ENCODE results near the gene KIF25.

KIF25 gene

GRCh38 chr6:168030908-168031307 lies 33.4 kb downstream of the KIF25 start:
- TF ChIP-seq CREB1 (IDR thresholded peaks at IDR 0.05; ENCODE audit: low read depth) (no peak), EP300 (IDR thresholded peaks at IDR 0.05; ENCODE audit: borderline replicate concordance) (no peak), EGR1 (IDR thresholded peaks at IDR 0.05) (no peak), CEBPB (IDR thresholded peaks at IDR 0.05) (no peak), NFIC (IDR thresholded peaks at IDR 0.05) (no peak)

- no peak for TF ChIP-seq NFIC (IDR thresholded peaks at IDR 0.05)
- no peak for TF ChIP-seq USF1 (IDR thresholded peaks at IDR 0.05)
- no peak for TF ChIP-seq CEBPB (IDR thresholded peaks at IDR 0.05)
- no peak for TF ChIP-seq ZBTB7A (IDR thresholded peaks at IDR 0.05; ENCODE audit: low read depth)
- no peak for TF ChIP-seq TEAD4 (IDR thresholded peaks at IDR 0.05)
- no peak for TF ChIP-seq EGR1 (IDR thresholded peaks at IDR 0.05)
- no peak for TF ChIP-seq RAD21 (IDR thresholded peaks at IDR 0.05; ENCODE audit: low read depth)
- TF ChIP-seq FOXM1 (IDR thresholded peaks at IDR 0.05; ENCODE audit: borderline replicate concordance, low read depth): no peak
- TF ChIP-seq CREB1 (IDR thresholded peaks at IDR 0.05; ENCODE audit: low read depth): no peak
- TF ChIP-seq TAF1 (IDR thresholded peaks at IDR 0.05; ENCODE audit: low read depth): no peak
- no peak for TF ChIP-seq YY1 (IDR thresholded peaks at IDR 0.05; ENCODE audit: low read depth)
- TF ChIP-seq, protein P1, sequence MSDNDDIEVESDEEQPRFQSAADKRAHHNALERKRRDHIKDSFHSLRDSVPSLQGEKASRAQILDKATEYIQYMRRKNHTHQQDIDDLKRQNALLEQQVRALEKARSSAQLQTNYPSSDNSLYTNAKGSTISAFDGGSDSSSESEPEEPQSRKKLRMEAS (IDR thresholded peaks at IDR 0.05): no peak
- TF ChIP-seq TCF12 (IDR thresholded peaks at IDR 0.05; ENCODE audit: low read depth): no peak
- TF ChIP-seq EP300 (IDR thresholded peaks at IDR 0.05; ENCODE audit: borderline replicate concordance): no peak
- no peak for TF ChIP-seq REST (IDR thresholded peaks at IDR 0.05; ENCODE audit: low read depth)
Measured at GRCh38 chr6:168031411-168031971, 34.0 kb downstream of the KIF25 start.

- no peak for TF ChIP-seq NFIC (IDR thresholded peaks at IDR 0.05)
- no peak for TF ChIP-seq RAD21 (IDR thresholded peaks at IDR 0.05; ENCODE audit: low read depth)
- TF ChIP-seq ZBTB7A (IDR thresholded peaks at IDR 0.05; ENCODE audit: low read depth): no peak
- TF ChIP-seq REST (IDR thresholded peaks at IDR 0.05; ENCODE audit: low read depth): no peak
- TF ChIP-seq, protein P1 (IDR thresholded peaks at IDR 0.05): no peak
- TF ChIP-seq TAF1 (IDR thresholded peaks at IDR 0.05; ENCODE audit: low read depth): no peak
- TF ChIP-seq FOXM1 (IDR thresholded peaks at IDR 0.05; ENCODE audit: borderline replicate concordance, low read depth): no peak
- no peak for TF ChIP-seq USF1 (IDR thresholded peaks at IDR 0.05)
- no peak for TF ChIP-seq TCF12 (IDR thresholded peaks at IDR 0.05; ENCODE audit: low read depth)
- TF ChIP-seq YY1 (IDR thresholded peaks at IDR 0.05; ENCODE audit: low read depth): no peak
- no peak for TF ChIP-seq TEAD4 (IDR thresholded peaks at IDR 0.05)
- TF ChIP-seq EP300 (IDR thresholded peaks at IDR 0.05; ENCODE audit: borderline replicate concordance): no peak
- TF ChIP-seq CEBPB (IDR thresholded peaks at IDR 0.05): no peak
- TF ChIP-seq EGR1 (IDR thresholded peaks at IDR 0.05): no peak
- no peak for TF ChIP-seq CREB1 (IDR thresholded peaks at IDR 0.05; ENCODE audit: low read depth)
Measured at GRCh38 chr6:168032005-168032760, 34.7 kb downstream of the KIF25 start.

DNA sequence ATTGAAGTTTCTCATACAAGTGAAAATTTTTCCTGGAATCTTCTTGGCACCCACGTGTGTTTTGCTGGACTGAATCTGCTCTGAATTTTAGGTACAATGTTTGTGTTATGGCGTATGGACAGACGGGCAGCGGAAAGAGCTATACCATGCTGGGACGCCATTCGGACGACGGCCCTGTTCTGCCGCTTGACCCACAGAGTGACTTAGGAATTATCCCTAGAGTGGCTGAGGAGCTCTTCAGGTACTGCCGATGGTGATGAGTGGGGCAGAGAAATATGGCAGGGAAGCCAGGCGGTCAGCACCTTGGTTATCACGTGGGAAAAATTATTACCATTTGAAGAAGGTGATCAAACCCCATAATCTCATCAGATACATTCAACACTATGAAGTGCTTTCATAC lies 36.3 kb downstream of the KIF25 start:
- TF ChIP-seq REST (IDR thresholded peaks at IDR 0.05; ENCODE audit: low read depth): no peak
- TF ChIP-seq NFIC (IDR thresholded peaks at IDR 0.05): no peak
- TF ChIP-seq ZBTB7A (IDR thresholded peaks at IDR 0.05; ENCODE audit: low read depth): no peak
- no peak for TF ChIP-seq CEBPB (IDR thresholded peaks at IDR 0.05)
- TF ChIP-seq TAF1 (IDR thresholded peaks at IDR 0.05; ENCODE audit: low read depth): no peak
- TF ChIP-seq EGR1 (IDR thresholded peaks at IDR 0.05): no peak
- no peak for TF ChIP-seq TEAD4 (IDR thresholded peaks at IDR 0.05)
- TF ChIP-seq, protein P1 (IDR thresholded peaks at IDR 0.05): no peak
- no peak for TF ChIP-seq USF1 (IDR thresholded peaks at IDR 0.05)
- TF ChIP-seq EP300 (IDR thresholded peaks at IDR 0.05; ENCODE audit: borderline replicate concordance): no peak
- TF ChIP-seq CREB1 (IDR thresholded peaks at IDR 0.05; ENCODE audit: low read depth): no peak
- TF ChIP-seq RAD21 (IDR thresholded peaks at IDR 0.05; ENCODE audit: low read depth): no peak
- no peak for TF ChIP-seq YY1 (IDR thresholded peaks at IDR 0.05; ENCODE audit: low read depth)
- TF ChIP-seq FOXM1 (IDR thresholded peaks at IDR 0.05; ENCODE audit: borderline replicate concordance, low read depth): no peak
- TF ChIP-seq TCF12 (IDR thresholded peaks at IDR 0.05; ENCODE audit: low read depth): no peak

All from Ishikawa (cell line).